Keratinocyte (primary cell): ENCODE data around the gene FMN1. TPM values are rescaled to one million over a fixed set of nuclear protein-coding genes. Genes with fewer than 3 reads are reported as not detected.

ENCODE experiments used
- DNase-seq: peaks from one replicate; pipeline ENCODE4 v3.0.0-alpha.2; 2011; ENCODE audit warnings: low read depth, missing footprints, low spot score
- FAIRE-seq: peaks from 2 replicates; lab custom pipeline; 2011; peaks lifted over from hg19 to GRCh38; lab: Jason Lieb, UNC
- H2AFZ ChIP-seq: 2 replicates; pipeline ENCODE4 v1.6.0; 2012; ENCODE audit warnings: low read length, control low read depth, inconsistent platforms; ENCODE audit not compliant: control insufficient read depth
- H3K27ac ChIP-seq: 2 replicates; pipeline ENCODE4 v1.5.1; 2011; ENCODE audit warnings: low read length; ENCODE audit not compliant: control insufficient read depth, insufficient read depth
- H3K27me3 ChIP-seq: 3 replicates; pipeline ENCODE4 v1.6.0; 2011; ENCODE audit warnings: low read length; ENCODE audit not compliant: control insufficient read depth, insufficient read depth; ENCODE audit errors: extremely low read depth
- H3K36me3 ChIP-seq, 2 experiments: 2 replicates in 1 of 2; 3 replicates in 1 of 2; pipeline ENCODE4 v1.5.1; 2011; ENCODE audit warnings: low read length in 2 of 2, mild to moderate bottlenecking in 1 of 2; ENCODE audit not compliant: control insufficient read depth in 2 of 2, insufficient read depth in 2 of 2; ENCODE audit errors: extremely low read depth in 1 of 2
- H3K4me1 ChIP-seq: 3 replicates; pipeline ENCODE4 v1.5.1; 2011; ENCODE audit warnings: low read length; ENCODE audit not compliant: control insufficient read depth, insufficient read depth; ENCODE audit errors: extremely low read depth
- H3K4me2 ChIP-seq: 3 replicates; pipeline ENCODE4 v1.6.0; 2011; ENCODE audit warnings: low read depth, low read length; ENCODE audit not compliant: control insufficient read depth, insufficient read depth; ENCODE audit errors: extremely low read depth
- H3K4me3 ChIP-seq, 3 experiments: fragments of 200-600 bp in 1 of 3; sonication (generic) in 1 of 3; 2 replicates in 2 of 3; 3 replicates in 1 of 3; pipeline ENCODE4 v1.5.1; 2011 to 2016; ENCODE audit warnings: low read length in 3 of 3, mild to moderate bottlenecking in 3 of 3, control low read depth in 2 of 3, inconsistent platforms in 1 of 3, low read depth in 1 of 3, mixed read lengths in 1 of 3, mixed run types in 1 of 3, moderate library complexity in 1 of 3; ENCODE audit not compliant: control insufficient read depth in 2 of 3, insufficient read depth in 2 of 3; ENCODE audit errors: extremely low read depth in 1 of 3
- H3K79me2 ChIP-seq: 2 replicates; pipeline ENCODE4 v1.6.0; 2012; ENCODE audit warnings: low read length; ENCODE audit not compliant: control insufficient read depth, insufficient read depth
- H3K9ac ChIP-seq: 3 replicates; pipeline ENCODE4 v1.6.0; 2011; ENCODE audit warnings: low read length; ENCODE audit not compliant: control insufficient read depth, insufficient read depth; ENCODE audit errors: extremely low read depth
- H3K9me1 ChIP-seq: 3 replicates; pipeline ENCODE4 v1.6.0; 2011; ENCODE audit warnings: low read length; ENCODE audit not compliant: control insufficient read depth, insufficient read depth; ENCODE audit errors: extremely low read depth
- H3K9me3 ChIP-seq: 2 replicates; pipeline ENCODE4 v1.5.1; 2012; ENCODE audit warnings: low read depth, low read length; ENCODE audit not compliant: control insufficient read depth
- H4K20me1 ChIP-seq: 3 replicates; pipeline ENCODE4 v1.6.0; 2011; ENCODE audit warnings: low read length; ENCODE audit not compliant: control insufficient read depth, insufficient read depth; ENCODE audit errors: extremely low read depth
- EZH2 ChIP-seq: IDR thresholded peaks from one replicate; pipeline ENCODE4 v1.6.1; 2012; ENCODE audit warnings: inconsistent platforms, mild to moderate bottlenecking, low read length, moderate library complexity
- dilution Hi-C: fragments of 300-500 bp; cut with MboI; formaldehyde crosslinking; loops from one replicate; pipeline ENCODE4 v1.7.0; 2020; ENCODE audit warnings: low sequenced_read_pairs; ENCODE audit not compliant: extremely low pct_ligation_motif_present
- polyA plus RNA-seq, 5 experiments: library from polyadenylated mRNA; depleted of rRNA in 3 of 5; stranded (reverse) in 3 of 5; stranded (forward) in 1 of 5; unstranded in 1 of 5; fragments of >200 nt; gene quantifications; 1 replicate in 1 of 5; 2 replicates in 3 of 5; 3 replicates in 1 of 5; pipeline versions ENCODE4 v1.2.1 to v1.2.3, GENCODE V29; 2011 to 2012; ENCODE audit warnings: missing spikeins in 2 of 5, low read depth in 1 of 5, low replicate concordance in 1 of 5
- TF ChIP-seq, protein P1 (sequence below), 3 experiments: IDR thresholded peaks in 1 of 3; conservative IDR thresholded peaks in 1 of 3; optimal IDR thresholded peaks in 1 of 3; 2 replicates in 2 of 3; 3 replicates in 1 of 3; pipeline versions ENCODE3 to v1.5.1; 2011; ENCODE audit warnings: low read length in 3 of 3, mild to moderate bottlenecking in 3 of 3, moderate library complexity in 2 of 3, control low read depth in 1 of 3, inconsistent platforms in 1 of 3; ENCODE audit not compliant: insufficient read depth in 2 of 3; ENCODE audit errors: extremely low read depth in 1 of 3

The FMN1 gene
- polyA plus RNA-seq, 1 donor (not counting 4 experiments of a cell fraction or from before 2014, with no cell fraction given) = 0.71 TPM

GRCh38 chr15:33149919-33150318, 44.6 kb downstream of the FMN1 start:
- FAIRE-seq (peak; percentile 23), DNase-seq (no peak)
- no peak for TF ChIP-seq EZH2
- TF ChIP-seq, protein P1, sequence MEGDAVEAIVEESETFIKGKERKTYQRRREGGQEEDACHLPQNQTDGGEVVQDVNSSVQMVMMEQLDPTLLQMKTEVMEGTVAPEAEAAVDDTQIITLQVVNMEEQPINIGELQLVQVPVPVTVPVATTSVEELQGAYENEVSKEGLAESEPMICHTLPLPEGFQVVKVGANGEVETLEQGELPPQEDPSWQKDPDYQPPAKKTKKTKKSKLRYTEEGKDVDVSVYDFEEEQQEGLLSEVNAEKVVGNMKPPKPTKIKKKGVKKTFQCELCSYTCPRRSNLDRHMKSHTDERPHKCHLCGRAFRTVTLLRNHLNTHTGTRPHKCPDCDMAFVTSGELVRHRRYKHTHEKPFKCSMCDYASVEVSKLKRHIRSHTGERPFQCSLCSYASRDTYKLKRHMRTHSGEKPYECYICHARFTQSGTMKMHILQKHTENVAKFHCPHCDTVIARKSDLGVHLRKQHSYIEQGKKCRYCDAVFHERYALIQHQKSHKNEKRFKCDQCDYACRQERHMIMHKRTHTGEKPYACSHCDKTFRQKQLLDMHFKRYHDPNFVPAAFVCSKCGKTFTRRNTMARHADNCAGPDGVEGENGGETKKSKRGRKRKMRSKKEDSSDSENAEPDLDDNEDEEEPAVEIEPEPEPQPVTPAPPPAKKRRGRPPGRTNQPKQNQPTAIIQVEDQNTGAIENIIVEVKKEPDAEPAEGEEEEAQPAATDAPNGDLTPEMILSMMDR (optimal IDR thresholded peaks at IDR 0.05 in 1 of 3, IDR thresholded peaks at IDR 0.05 in 1 of 3, conservative IDR thresholded peaks at IDR 0.05 in 1 of 3; ENCODE audit: extremely low read depth in 1 of 3, insufficient read depth in 2 of 3, low read length in 3 of 3) = no peak
- dilution Hi-C loops = no loop called here
- no peaks in the 10 kb centered on the region for H3K9me3 ChIP-seq
- H3K4me2 ChIP-seq = no peak overlapping the region
- H3K79me2 ChIP-seq = no peaks in the 10 kb centered on the region
- peaks cover 18% of the 10 kb centered on the region for H3K4me1 ChIP-seq
- no peaks in the 10 kb centered on the region for H3K27me3 ChIP-seq
- H3K27ac ChIP-seq = no peak overlapping the region
- H3K36me3 ChIP-seq = no peaks in the 10 kb centered on the region
- H4K20me1 ChIP-seq = no peaks in the 10 kb centered on the region
- no peak overlapping the region for H3K4me3 ChIP-seq
- H3K9ac ChIP-seq = no peak overlapping the region
- H2AFZ ChIP-seq = no peak overlapping the region
- H3K9me1 ChIP-seq = no peaks in the 10 kb centered on the region

GRCh38 chr15:33148129-33148751, 46.3 kb downstream of the FMN1 start:
- Histone ChIP-seq H3K79me2 (no peaks in the 10 kb centered on the region), H3K4me3 (no peak overlapping the region), H3K4me1 (peaks cover 18% of the 10 kb centered on the region), H3K9me1 (no peaks in the 10 kb centered on the region), H3K9ac (no peak overlapping the region), H3K36me3 (no peaks in the 10 kb centered on the region), H4K20me1 (no peaks in the 10 kb centered on the region), H3K9me3 (no peaks in the 10 kb centered on the region), H3K4me2 (no peak overlapping the region), H3K27me3 (no peaks in the 10 kb centered on the region), H3K27ac (no peak overlapping the region), H2AFZ (no peak overlapping the region)
- dilution Hi-C loops = no loop called here
- no peak for TF ChIP-seq EZH2
- TF ChIP-seq, protein P1 (optimal IDR thresholded peaks at IDR 0.05 in 1 of 3, IDR thresholded peaks at IDR 0.05 in 1 of 3, conservative IDR thresholded peaks at IDR 0.05 in 1 of 3; ENCODE audit: extremely low read depth in 1 of 3, insufficient read depth in 2 of 3, low read length in 3 of 3) = no peak
- FAIRE-seq = no peak
- no peak for DNase-seq
